Keratinocyte (primary cell): ENCODE data around the gene CIAO1. TPM values are rescaled to one million over a fixed set of nuclear protein-coding genes. Genes with fewer than 3 reads are reported as not detected.
"Not testable (repeated sequence)": the region's sequence is repeated elsewhere in the genome, so short reads cannot be mapped to it uniquely, and the experiment has no call there.

Source experiments
- DNase-seq: peaks from one replicate; pipeline ENCODE4 v3.0.0-alpha.2; 2011; ENCODE audit warnings: low read depth, missing footprints, low spot score
- FAIRE-seq: peaks from 2 replicates; lab custom pipeline; 2011; peaks lifted over from hg19 to GRCh38; lab: Jason Lieb, UNC
- H2AFZ ChIP-seq: 2 replicates; pipeline ENCODE4 v1.6.0; 2012; ENCODE audit warnings: low read length, control low read depth, inconsistent platforms; ENCODE audit not compliant: control insufficient read depth
- H3K27ac ChIP-seq: 2 replicates; pipeline ENCODE4 v1.5.1; 2011; ENCODE audit warnings: low read length; ENCODE audit not compliant: control insufficient read depth, insufficient read depth
- H3K27me3 ChIP-seq: 3 replicates; pipeline ENCODE4 v1.6.0; 2011; ENCODE audit warnings: low read length; ENCODE audit not compliant: control insufficient read depth, insufficient read depth; ENCODE audit errors: extremely low read depth
- H3K36me3 ChIP-seq, 2 experiments: 2 replicates in 1 of 2; 3 replicates in 1 of 2; pipeline ENCODE4 v1.5.1; 2011; ENCODE audit warnings: low read length in 2 of 2, mild to moderate bottlenecking in 1 of 2; ENCODE audit not compliant: control insufficient read depth in 2 of 2, insufficient read depth in 2 of 2; ENCODE audit errors: extremely low read depth in 1 of 2
- H3K4me1 ChIP-seq: 3 replicates; pipeline ENCODE4 v1.5.1; 2011; ENCODE audit warnings: low read length; ENCODE audit not compliant: control insufficient read depth, insufficient read depth; ENCODE audit errors: extremely low read depth
- H3K4me2 ChIP-seq: 3 replicates; pipeline ENCODE4 v1.6.0; 2011; ENCODE audit warnings: low read depth, low read length; ENCODE audit not compliant: control insufficient read depth, insufficient read depth; ENCODE audit errors: extremely low read depth
- H3K4me3 ChIP-seq, 3 experiments: fragments of 200-600 bp in 1 of 3; sonication (generic) in 1 of 3; 2 replicates in 2 of 3; 3 replicates in 1 of 3; pipeline ENCODE4 v1.5.1; 2011 to 2016; ENCODE audit warnings: low read length in 3 of 3, mild to moderate bottlenecking in 3 of 3, control low read depth in 2 of 3, inconsistent platforms in 1 of 3, low read depth in 1 of 3, mixed read lengths in 1 of 3, mixed run types in 1 of 3, moderate library complexity in 1 of 3; ENCODE audit not compliant: control insufficient read depth in 2 of 3, insufficient read depth in 2 of 3; ENCODE audit errors: extremely low read depth in 1 of 3
- H3K79me2 ChIP-seq: 2 replicates; pipeline ENCODE4 v1.6.0; 2012; ENCODE audit warnings: low read length; ENCODE audit not compliant: control insufficient read depth, insufficient read depth
- H3K9ac ChIP-seq: 3 replicates; pipeline ENCODE4 v1.6.0; 2011; ENCODE audit warnings: low read length; ENCODE audit not compliant: control insufficient read depth, insufficient read depth; ENCODE audit errors: extremely low read depth
- H3K9me1 ChIP-seq: 3 replicates; pipeline ENCODE4 v1.6.0; 2011; ENCODE audit warnings: low read length; ENCODE audit not compliant: control insufficient read depth, insufficient read depth; ENCODE audit errors: extremely low read depth
- H3K9me3 ChIP-seq: 2 replicates; pipeline ENCODE4 v1.5.1; 2012; ENCODE audit warnings: low read depth, low read length; ENCODE audit not compliant: control insufficient read depth
- H4K20me1 ChIP-seq: 3 replicates; pipeline ENCODE4 v1.6.0; 2011; ENCODE audit warnings: low read length; ENCODE audit not compliant: control insufficient read depth, insufficient read depth; ENCODE audit errors: extremely low read depth
- EZH2 ChIP-seq: IDR thresholded peaks from one replicate; pipeline ENCODE4 v1.6.1; 2012; ENCODE audit warnings: inconsistent platforms, mild to moderate bottlenecking, low read length, moderate library complexity
- dilution Hi-C: fragments of 300-500 bp; cut with MboI; formaldehyde crosslinking; loops from one replicate; pipeline ENCODE4 v1.7.0; 2020; ENCODE audit warnings: low sequenced_read_pairs; ENCODE audit not compliant: extremely low pct_ligation_motif_present
- polyA plus RNA-seq, 5 experiments: library from polyadenylated mRNA; depleted of rRNA in 3 of 5; stranded (reverse) in 3 of 5; stranded (forward) in 1 of 5; unstranded in 1 of 5; fragments of >200 nt; gene quantifications; 1 replicate in 1 of 5; 2 replicates in 3 of 5; 3 replicates in 1 of 5; pipeline versions ENCODE4 v1.2.1 to v1.2.3, GENCODE V29; 2011 to 2012; ENCODE audit warnings: missing spikeins in 2 of 5, low read depth in 1 of 5, low replicate concordance in 1 of 5
- TF ChIP-seq, protein P1 (sequence below), 3 experiments: IDR thresholded peaks in 1 of 3; conservative IDR thresholded peaks in 1 of 3; optimal IDR thresholded peaks in 1 of 3; 2 replicates in 2 of 3; 3 replicates in 1 of 3; pipeline versions ENCODE3 to v1.5.1; 2011; ENCODE audit warnings: low read length in 3 of 3, mild to moderate bottlenecking in 3 of 3, moderate library complexity in 2 of 3, control low read depth in 1 of 3, inconsistent platforms in 1 of 3; ENCODE audit not compliant: insufficient read depth in 2 of 3; ENCODE audit errors: extremely low read depth in 1 of 3

Gene CIAO1
- polyA plus RNA-seq, 1 donor (not counting 4 experiments of a cell fraction or from before 2014, with no cell fraction given), result 67.4 TPM

- H3K27ac ChIP-seq, H2AFZ ChIP-seq, H3K79me2 ChIP-seq, H3K36me3 ChIP-seq, DNase-seq, dilution Hi-C loops, H3K27me3 ChIP-seq, H3K4me2 ChIP-seq, H3K9ac ChIP-seq, H3K9me1 ChIP-seq, H3K4me1 ChIP-seq, H3K4me3 ChIP-seq, FAIRE-seq, H4K20me1 ChIP-seq, H3K9me3 ChIP-seq: not testable (repeated sequence)
These were observed 44.9 kb upstream of the CIAO1 start for GRCh38 chr2:96221106-96221505.

GRCh38 chr2:96225016-96225533 lies 41.0 kb upstream of the CIAO1 start:
- Histone ChIP-seq H3K36me3 (no peaks in the 10 kb centered on the region), H3K79me2 (no peaks in the 10 kb centered on the region), H4K20me1 (no peaks in the 10 kb centered on the region), H3K4me2 (no peak overlapping the region), H3K9me1 (no peaks in the 10 kb centered on the region), H3K9me3 (no peaks in the 10 kb centered on the region), H3K27ac (no peak overlapping the region), H3K4me1 (no peaks in the 10 kb centered on the region), H2AFZ (no peak overlapping the region), H3K4me3 (no peak overlapping the region), H3K9ac (no peak overlapping the region), H3K27me3 (no peaks in the 10 kb centered on the region)
- DNase-seq, result no peak
- dilution Hi-C loops, result no loop called here
- no peak for FAIRE-seq
- no peak for TF ChIP-seq EZH2
- TF ChIP-seq, protein P1, sequence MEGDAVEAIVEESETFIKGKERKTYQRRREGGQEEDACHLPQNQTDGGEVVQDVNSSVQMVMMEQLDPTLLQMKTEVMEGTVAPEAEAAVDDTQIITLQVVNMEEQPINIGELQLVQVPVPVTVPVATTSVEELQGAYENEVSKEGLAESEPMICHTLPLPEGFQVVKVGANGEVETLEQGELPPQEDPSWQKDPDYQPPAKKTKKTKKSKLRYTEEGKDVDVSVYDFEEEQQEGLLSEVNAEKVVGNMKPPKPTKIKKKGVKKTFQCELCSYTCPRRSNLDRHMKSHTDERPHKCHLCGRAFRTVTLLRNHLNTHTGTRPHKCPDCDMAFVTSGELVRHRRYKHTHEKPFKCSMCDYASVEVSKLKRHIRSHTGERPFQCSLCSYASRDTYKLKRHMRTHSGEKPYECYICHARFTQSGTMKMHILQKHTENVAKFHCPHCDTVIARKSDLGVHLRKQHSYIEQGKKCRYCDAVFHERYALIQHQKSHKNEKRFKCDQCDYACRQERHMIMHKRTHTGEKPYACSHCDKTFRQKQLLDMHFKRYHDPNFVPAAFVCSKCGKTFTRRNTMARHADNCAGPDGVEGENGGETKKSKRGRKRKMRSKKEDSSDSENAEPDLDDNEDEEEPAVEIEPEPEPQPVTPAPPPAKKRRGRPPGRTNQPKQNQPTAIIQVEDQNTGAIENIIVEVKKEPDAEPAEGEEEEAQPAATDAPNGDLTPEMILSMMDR (optimal IDR thresholded peaks at IDR 0.05 in 1 of 3, IDR thresholded peaks at IDR 0.05 in 1 of 3, conservative IDR thresholded peaks at IDR 0.05 in 1 of 3; ENCODE audit: extremely low read depth in 1 of 3, insufficient read depth in 2 of 3, low read length in 3 of 3), result no peak

GRCh38 chr2:96231316-96231715 lies 34.7 kb upstream of the CIAO1 start:
- Histone ChIP-seq H3K4me3 (no peak overlapping the region), H3K4me2 (no peak overlapping the region), H3K9me1 (no peaks in the 10 kb centered on the region), H3K27ac (no peak overlapping the region), H3K4me1 (no peaks in the 10 kb centered on the region), H3K79me2 (no peaks in the 10 kb centered on the region), H3K9ac (no peak overlapping the region), H3K27me3 (no peaks in the 10 kb centered on the region), H3K36me3 (no peaks in the 10 kb centered on the region), H3K9me3 (no peaks in the 10 kb centered on the region), H4K20me1 (no peaks in the 10 kb centered on the region), H2AFZ (no peak overlapping the region)
- TF ChIP-seq EZH2, result no peak
- TF ChIP-seq, protein P1 (optimal IDR thresholded peaks at IDR 0.05 in 1 of 3, IDR thresholded peaks at IDR 0.05 in 1 of 3, conservative IDR thresholded peaks at IDR 0.05 in 1 of 3; ENCODE audit: extremely low read depth in 1 of 3, insufficient read depth in 2 of 3, low read length in 3 of 3), result no peak
- DNase-seq (no peak), FAIRE-seq (no peak)
- dilution Hi-C loops, result no loop called here
